T-helper 1 cell treated with Interleukin-12 subunit alpha and Interleukin-12 subunit beta and Interleukin-4 antibody, amounts not matched to agents 30 ng/mL and 1 ng/mL, for 36 hours (primary cell): Measurements from ENCODE around the gene NTMT1. TPM values are rescaled to one million over a fixed set of nuclear protein-coding genes. Genes with fewer than 3 reads are reported as not detected.

Source experiments
- intact Hi-C: fragments of 100-400 bp; cut with micrococcal nuclease; formaldehyde crosslinking; loops from one replicate; pipeline ENCODE4 v1.15.1; 2024
- total RNA-seq: library from RNA; stranded (reverse); gene quantifications from 2 replicates; pipeline ENCODE4 v1.2.3, GENCODE V29; 2022

The NTMT1 gene
- total RNA-seq, 1 donor from 2014 or later, result 35.4 TPM

GRCh38 chr9:129596541-129597331, 29.2 kb upstream of the NTMT1 start:
- intact Hi-C loops, result no loop called here

GRCh38 chr9:129597355-129598088, 28.4 kb upstream of the NTMT1 start:
- intact Hi-C loops, result no loop called here

GRCh38 chr9:129598089-129598596, 27.8 kb upstream of the NTMT1 start:
- intact Hi-C loops, result no loop called here

- intact Hi-C loops, result no loop called here
Observed at GRCh38 chr9:129601082-129601674, 24.8 kb upstream of the NTMT1 start.

GRCh38 chr9:129602598-129603415, 23.2 kb upstream of the NTMT1 start:
- intact Hi-C loops, result no loop called here

- intact Hi-C loops, result no loop called here
Observed at GRCh38 chr9:129604056-129604765, 21.8 kb upstream of the NTMT1 start.

- intact Hi-C loops, result no loop called here
Observed at GRCh38 chr9:129604766-129605163, 21.2 kb upstream of the NTMT1 start.

GRCh38 chr9:129606161-129607026, 19.6 kb upstream of the NTMT1 start:
- intact Hi-C loops, result no loop called here

- intact Hi-C loops, result no loop called here
Observed at GRCh38 chr9:129607027-129607387, 19.0 kb upstream of the NTMT1 start.

- intact Hi-C loops, result no loop called here
Observed at GRCh38 chr9:129608561-129609481, 17.1 kb upstream of the NTMT1 start.

- intact Hi-C loops, result loop anchor here (1.0 to 5.0 kb wide), 7 partner anchors 113 to 470 kb away; no protein-coding TSS in a partner anchor
Observed at GRCh38 chr9:129609486-129610212, 16.3 kb upstream of the NTMT1 start.

GRCh38 chr9:129610213-129610472, 15.8 kb upstream of the NTMT1 start:
- intact Hi-C loops, result loop anchor here (1.0 to 5.0 kb wide), 7 partner anchors 113 to 471 kb away; no protein-coding TSS in a partner anchor

GRCh38 chr9:129610473-129611306, 15.3 kb upstream of the NTMT1 start:
- intact Hi-C loops, result loop anchor here (1.0 to 5.0 kb wide), 11 partner anchors 14 to 479 kb away; no protein-coding TSS in a partner anchor

GRCh38 chr9:129611307-129611800, 14.6 kb upstream of the NTMT1 start:
- intact Hi-C loops, result loop anchor here (1.0 to 5.0 kb wide), 9 partner anchors 13 to 480 kb away; no protein-coding TSS in a partner anchor

- intact Hi-C loops, result loop anchor here (5.0 kb wide), 2 partner anchors 200 to 375 kb away; no protein-coding TSS in a partner anchor
Observed at GRCh38 chr9:129612123-129612522, 13.8 kb upstream of the NTMT1 start.

GRCh38 chr9:129612815-129613519, 13.0 kb upstream of the NTMT1 start:
- intact Hi-C loops, result loop anchor here (5.0 kb wide), 2 partner anchors 201 to 376 kb away; no protein-coding TSS in a partner anchor
